HepG2 (cell line): ENCODE measurements around the gene CLDN20. TPM values are rescaled to one million over a fixed set of nuclear protein-coding genes. Genes with fewer than 3 reads are reported as not detected.

ENCODE experiments used
- ATAC-seq: fragments of 200-7000 bp; cut with Tn5 transposase; 3 replicates; pipeline ENCODE4 v1.9.1; 2020; ENCODE audit warnings: mild to moderate bottlenecking, moderate library complexity
- BruUV-seq: library from RNA; stranded (reverse); fragments of 400-500 nt; replicated peaks from 2 replicates; lab custom pipeline; 2021; lab: Mats Ljungman, UMichigan
- CTCF ChIA-PET: fragments of 300-600 bp; formaldehyde crosslinking; extraction: SDS; loops from one replicate; lab custom pipeline; 2021; ENCODE audit warnings: low total read pairs, inconsistent platforms, low intra/inter-chr PET ratio; lab: Yijun Ruan, JAX
- POLR2A ChIA-PET: fragments of 350-600 bp; sonication (Branson Sonifier 250); formaldehyde crosslinking; loops from one replicate; lab custom pipeline; 2020; ENCODE audit warnings: antibody characterized with exemption, inconsistent platforms; lab: Yijun Ruan, JAX
- DNase-seq: peaks from one replicate; pipeline ENCODE4 v3.0.0-alpha.2; 2015; ENCODE audit warnings: low spot score
- FAIRE-seq: peaks from 3 replicates; lab custom pipeline; 2011; peaks lifted over from hg19 to GRCh38; lab: Jason Lieb, UNC
- H2AFZ ChIP-seq: one replicate; pipeline ENCODE4 v1.6.1; 2011; ENCODE audit warnings: low read length, inconsistent platforms
- H3K27ac ChIP-seq: fragments of 300-600 bp; 3 replicates; pipeline ENCODE4 v1.8.0; 2011; ENCODE audit warnings: mixed run types, mild to moderate bottlenecking, mixed read lengths, low read length, inconsistent platforms; ENCODE audit not compliant: insufficient read depth; ENCODE audit errors: extremely low read length
- H3K27me3 ChIP-seq, 2 experiments: fragments of 200-600 bp in 1 of 2; 2 replicates in 1 of 2; 3 replicates in 1 of 2; pipeline versions ENCODE4 v1.6.0 to v1.8.0; 2011; ENCODE audit warnings: low read length in 2 of 2, mild to moderate bottlenecking in 2 of 2, moderate library complexity in 2 of 2, inconsistent platforms in 1 of 2; ENCODE audit not compliant: insufficient read depth in 2 of 2, control insufficient read depth in 1 of 2
- H3K36me3 ChIP-seq, 2 experiments: fragments of 200-600 bp in 1 of 2; replicated peaks in 1 of 2; 2 replicates in 1 of 2; 3 replicates in 1 of 2; pipeline versions ENCODE4 v1.5.1 to v1.8.0; 2011; ENCODE audit warnings: low read length in 2 of 2, inconsistent platforms in 1 of 2; ENCODE audit not compliant: insufficient read depth in 2 of 2, control insufficient read depth in 1 of 2
- H3K4me1 ChIP-seq: 2 replicates; pipeline ENCODE4 v1.5.1; 2012; ENCODE audit warnings: low read length, inconsistent platforms; ENCODE audit not compliant: insufficient read depth
- H3K4me2 ChIP-seq: 2 replicates; pipeline ENCODE4 v1.6.0; 2011; ENCODE audit warnings: low read depth, low read length, inconsistent platforms
- H3K4me3 ChIP-seq, 3 experiments: fragments of 200-600 bp in 1 of 3; sonication (generic), shearing (Covaris generic) in 1 of 3; replicated peaks in 1 of 3; 2 replicates each; pipeline ENCODE4 v1.5.1; 2011 to 2016; ENCODE audit warnings: low read length in 3 of 3, inconsistent platforms in 2 of 3, low read depth in 2 of 3, mild to moderate bottlenecking in 2 of 3, control low read depth in 1 of 3, mixed read lengths in 1 of 3; ENCODE audit not compliant: insufficient read depth in 1 of 3
- H3K79me2 ChIP-seq: one replicate; pipeline ENCODE4 v1.6.1; 2011; ENCODE audit warnings: low read length, inconsistent platforms; ENCODE audit not compliant: insufficient read depth
- H3K9ac ChIP-seq: 2 replicates; pipeline ENCODE4 v1.6.0; 2011; ENCODE audit warnings: mild to moderate bottlenecking, low read depth, low read length, inconsistent platforms; ENCODE audit not compliant: insufficient read depth
- H3K9me3 ChIP-seq: 2 replicates; pipeline ENCODE4 v1.5.1; 2012; ENCODE audit warnings: mild to moderate bottlenecking, low read length
- H4K20me1 ChIP-seq: 2 replicates; pipeline ENCODE4 v1.6.0; 2011; ENCODE audit warnings: inconsistent platforms, mild to moderate bottlenecking, low read length, moderate library complexity; ENCODE audit not compliant: insufficient read depth
- AKAP8 ChIP-seq: sonication (generic); formaldehyde crosslinking; IDR thresholded peaks from 2 replicates; pipeline ENCODE4 v1.5.1; 2020; ENCODE audit warnings: mild to moderate bottlenecking, missing genetic modification reagents
- IRF9 ChIP-seq: sonication (generic); formaldehyde crosslinking; IDR thresholded peaks from 2 replicates; pipeline ENCODE4 v1.8.0; 2022; ENCODE audit warnings: missing genetic modification reagents, mild to moderate bottlenecking, borderline replicate concordance
- NCOA5 ChIP-seq: sonication (generic); formaldehyde crosslinking; IDR thresholded peaks from 2 replicates; pipeline ENCODE4 v1.4.0; 2020; ENCODE audit warnings: missing genetic modification reagents
- ONECUT2 ChIP-seq: sonication (generic); formaldehyde crosslinking; IDR thresholded peaks from 2 replicates; pipeline ENCODE4 v1.4.0; 2020; ENCODE audit warnings: missing genetic modification reagents
- PITX1 ChIP-seq: sonication (generic); formaldehyde crosslinking; IDR thresholded peaks from 2 replicates; pipeline ENCODE4 v1.5.1; 2020; ENCODE audit warnings: mild to moderate bottlenecking, missing genetic modification reagents
- POLR2G ChIP-seq: fragments of 200-400 bp; formaldehyde crosslinking; IDR thresholded peaks from 2 replicates; pipeline ENCODE4 v1.6.1; 2018; ENCODE audit warnings: mild to moderate bottlenecking, low read depth, low read length, moderate library complexity
- RBFOX2 ChIP-seq: fragments of 200-400 bp; formaldehyde crosslinking; IDR thresholded peaks from 2 replicates; pipeline ENCODE4 v1.6.1; 2017; ENCODE audit warnings: low read depth, mild to moderate bottlenecking, low read length
- RBM22 ChIP-seq: fragments of 200-400 bp; formaldehyde crosslinking; optimal IDR thresholded peaks from 2 replicates; pipeline ENCODE3; 2017; ENCODE audit warnings: mild to moderate bottlenecking, low read length, moderate library complexity
- RCOR2 ChIP-seq: IDR thresholded peaks from 2 replicates; pipeline ENCODE4 v1.6.1; 2016; ENCODE audit warnings: missing biosample characterization, missing genetic modification reagents
- RXRB ChIP-seq: IDR thresholded peaks from 2 replicates; pipeline ENCODE4 v1.6.1; 2016; ENCODE audit warnings: borderline replicate concordance, missing genetic modification reagents, missing compliant biosample characterization
- SP1 ChIP-seq, 2 experiments: fragments of 450-650 bp in 1 of 2; sonication (generic) in 1 of 2; formaldehyde crosslinking in 1 of 2; IDR thresholded peaks; 2 replicates each; pipeline versions ENCODE4 v1.4.0 to v1.6.1; 2016 to 2020; ENCODE audit warnings: missing genetic modification reagents in 1 of 2
- TRAFD1 ChIP-seq: sonication (generic); formaldehyde crosslinking; IDR thresholded peaks from 2 replicates; pipeline ENCODE4 v1.5.1; 2020; ENCODE audit warnings: missing genetic modification reagents, mild to moderate bottlenecking, borderline replicate concordance
- YEATS4 ChIP-seq: sonication (generic); formaldehyde crosslinking; IDR thresholded peaks from 2 replicates; pipeline ENCODE4 v1.4.0; 2020; ENCODE audit warnings: missing genetic modification reagents, borderline replicate concordance
- ZNF333 ChIP-seq: sonication (generic); formaldehyde crosslinking; IDR thresholded peaks from 2 replicates; pipeline ENCODE4 v1.4.0; 2020; ENCODE audit warnings: mild to moderate bottlenecking, missing genetic modification reagents, borderline replicate concordance
- ZNF441 ChIP-seq: sonication (generic); formaldehyde crosslinking; IDR thresholded peaks from 2 replicates; pipeline ENCODE4 v1.7.0; 2021; ENCODE audit warnings: missing genetic modification reagents, borderline replicate concordance
- ZNF552 ChIP-seq: sonication (generic); formaldehyde crosslinking; IDR thresholded peaks from 2 replicates; pipeline ENCODE4 v1.9.0; 2022; ENCODE audit warnings: missing genetic modification reagents, mild to moderate bottlenecking, borderline replicate concordance
- ZNF569 ChIP-seq: sonication (generic); formaldehyde crosslinking; IDR thresholded peaks from 2 replicates; pipeline ENCODE4 v1.5.0; 2020; ENCODE audit warnings: mild to moderate bottlenecking, missing genetic modification reagents, moderate library complexity, borderline replicate concordance
- ZNF770 ChIP-seq: sonication (generic); formaldehyde crosslinking; IDR thresholded peaks from 2 replicates; pipeline ENCODE4 v1.5.0; 2020; ENCODE audit warnings: mild to moderate bottlenecking, missing genetic modification reagents
- WGBS: methylation state at CpG from one replicate; pipeline ENCODE4 v1.1.6; 2017; ENCODE audit warnings: low lambda C conversion rate; 5-methylcytosine and 5-hydroxymethylcytosine counted together
- in situ Hi-C: cut with HindIII; loops from 2 replicates; pipeline ENCODE4 v1.10.0; 2017; ENCODE audit warnings: low pct_unique_long_range_greater_than_20kb; ENCODE audit not compliant: extremely low pct_ligation_motif_present
- intact Hi-C: fragments of 100-400 bp; cut with micrococcal nuclease; formaldehyde crosslinking; loops from one replicate; pipeline ENCODE4 v1.10.0; 2022; ENCODE audit not compliant: unreplicated experiment
- polyA plus RNA-seq, 8 experiments: library from polyadenylated mRNA; depleted of rRNA in 3 of 8; stranded (reverse) in 7 of 8; unstranded in 1 of 8; fragments of >200 nt; fragmentation: Illumina TruSeq in 4 of 8; extraction: Trizol in 4 of 8; gene quantifications; 2 replicates each; pipeline versions ENCODE4 v1.2.1 to v1.2.3, GENCODE V29; 2011 to 2016; ENCODE audit warnings: low read depth in 4 of 8, missing spikeins in 1 of 8, mixed read lengths in 1 of 8; ENCODE audit not compliant: insufficient read depth in 1 of 8
- total RNA-seq, 5 experiments: library from RNA; depleted of rRNA; stranded (reverse); fragments of >200 nt; fragmentation: Illumina TruSeq; extraction: Trizol; gene quantifications; 2 replicates each; pipeline ENCODE4 v1.2.3, GENCODE V29; 2016; ENCODE audit warnings: low read depth in 1 of 5

CLDN20 gene
- total and polyA plus RNA-seq, 2 of the 13 experiments (the other 11 are each of a cell fraction or from before 2014, with no cell fraction given), result not detected

DNA sequence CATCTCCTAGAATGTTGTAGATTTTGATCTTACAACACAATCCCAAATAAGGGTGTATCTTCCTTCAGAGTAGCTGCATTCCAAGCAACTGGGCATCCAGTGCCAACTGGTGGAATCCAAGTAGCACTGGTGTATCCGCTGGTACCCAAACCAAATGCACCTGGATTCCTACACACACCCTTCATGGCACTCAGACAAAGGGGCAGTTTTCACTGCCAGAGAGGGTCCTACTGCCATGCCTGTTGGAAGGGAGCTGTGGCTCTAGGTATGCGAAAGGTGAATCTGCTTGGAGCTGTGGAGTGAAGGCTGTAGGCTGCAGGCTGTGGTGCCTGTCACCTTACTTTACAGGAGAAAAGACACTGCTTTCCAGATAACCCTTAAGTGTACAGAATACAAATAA lies 17.0 kb upstream of the CLDN20 start:
- no peak for DNase-seq
- BruUV-seq, result no TSS peak
- Histone ChIP-seq H3K4me3 (no peak overlapping the region), H2AFZ (no peak overlapping the region), H3K4me1 (0 out of 2 replicates have a peak, but pooled peaks cover 7% of the 10 kb centered on the region), H3K9me3 (no peaks in the 10 kb centered on the region), H3K27ac (no peak overlapping the region), H4K20me1 (no peaks in the 10 kb centered on the region), H3K79me2 (no peaks in the 10 kb centered on the region), H3K27me3 (no peaks in the 10 kb centered on the region), H3K4me2 (no peak overlapping the region), H3K9ac (no peak overlapping the region), H3K36me3 (peaks cover 4 to 30% of the 10 kb centered on the region in 2 experiments; a peak in 3 of 5 replicates)
- no peak for ATAC-seq
- CTCF ChIA-PET, result no interaction called here
- intact Hi-C loops (loop anchor here (5.0 to 10.0 kb wide), 2 partner anchors 322 to 570 kb away; no protein-coding TSS in a partner anchor), in situ Hi-C loops (loop anchor here (5.0 kb wide), 1 partner anchor 70 kb away; no protein-coding TSS in a partner anchor)
- 100% methylated on average over 2 of the region's 2 CpGs for WGBS
- POLR2A ChIA-PET, result no interaction called here
- FAIRE-seq, result no peak
- no peak for TF ChIP-seq IRF9 (CRISPR knock-in tag)
- TF ChIP-seq ZNF552 (CRISPR knock-in tag), result no peak
- peak; percentile 82; the same call in 1 of the 2 replicates for TF ChIP-seq NCOA5 (CRISPR knock-in tag)
- no peak for TF ChIP-seq RBFOX2
- no peak for TF ChIP-seq ZNF333 (CRISPR knock-in tag)
- TF ChIP-seq AKAP8, result peak; percentile 58; the same call in 1 of the 2 replicates
- TF ChIP-seq ONECUT2 (CRISPR knock-in tag), result no peak
- no peak for TF ChIP-seq TRAFD1
- TF ChIP-seq YEATS4, result no peak
- no peak for TF ChIP-seq RXRB
- no peak for TF ChIP-seq SP1 (IDR thresholded peaks at IDR 0.05)
- no peak for TF ChIP-seq SP1 (CRISPR knock-in tag; IDR thresholded peaks at IDR 0.05)
- no peak for TF ChIP-seq ZNF441 (CRISPR knock-in tag)
- peak; percentile 22; the same call in 1 of the 2 replicates for TF ChIP-seq POLR2G
- TF ChIP-seq ZNF770, result no peak
- TF ChIP-seq RCOR2, result no peak
- TF ChIP-seq PITX1 (CRISPR knock-in tag), result no peak
- no peak for TF ChIP-seq ZNF569
- peak; percentile 88 for TF ChIP-seq RBM22
